GM18499 (cell line): ENCODE data around the gene FGF4.
"Not testable (repeated sequence)": the region's sequence is repeated elsewhere in the genome, so short reads cannot be mapped to it uniquely, and the experiment has no call there.

Experiments
- ATAC-seq: cut with Tn5 transposase; IDR thresholded peaks from one replicate; pipeline ENCODE4 v1.9.1; 2021; ENCODE audit warnings: moderate number of reproducible peaks; ENCODE audit not compliant: insufficient read depth, unreplicated experiment

The FGF4 gene

DNA sequence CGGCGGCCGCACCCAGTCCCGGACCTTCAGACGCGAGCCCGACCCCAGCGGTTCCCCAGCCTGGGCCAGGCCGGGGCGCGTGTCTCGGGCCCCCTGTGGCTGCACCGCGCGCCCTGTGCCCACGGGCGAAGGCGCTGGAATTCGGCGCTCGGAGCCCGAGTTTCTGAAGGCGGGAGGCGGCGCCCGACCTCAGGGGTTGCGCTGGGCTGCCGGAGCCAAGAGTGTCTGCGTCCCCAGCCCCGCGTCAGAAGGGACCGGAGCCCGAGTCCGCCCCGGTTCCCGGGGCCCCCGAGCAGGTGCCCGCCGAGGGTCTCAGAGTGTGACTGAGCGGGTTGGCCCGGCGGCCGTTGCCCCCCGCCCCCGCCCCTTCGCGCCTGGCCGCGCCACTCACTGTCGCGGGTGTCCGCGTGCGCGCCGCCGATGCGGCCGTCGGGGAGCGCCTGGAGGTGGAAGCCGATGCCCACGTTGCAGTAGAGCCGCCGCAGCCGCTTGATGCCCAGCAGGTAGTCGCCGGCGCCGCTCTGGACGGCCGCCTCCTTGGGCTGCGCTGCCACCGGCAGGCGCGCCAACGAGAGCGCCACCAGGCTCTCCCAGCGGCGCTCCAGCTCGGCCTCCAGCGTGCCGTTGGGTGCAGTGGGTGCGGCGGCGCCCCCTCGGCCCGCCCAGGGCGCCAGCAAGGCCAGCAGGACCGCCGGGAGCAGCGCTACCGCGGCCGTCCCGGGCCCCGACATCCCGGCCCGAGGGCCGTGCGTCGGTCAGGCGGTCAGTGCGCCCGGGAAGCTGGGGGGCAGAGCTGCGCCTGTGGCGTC is 583 bp downstream of the FGF4 start:
- no peak for ATAC-seq

DNA sequence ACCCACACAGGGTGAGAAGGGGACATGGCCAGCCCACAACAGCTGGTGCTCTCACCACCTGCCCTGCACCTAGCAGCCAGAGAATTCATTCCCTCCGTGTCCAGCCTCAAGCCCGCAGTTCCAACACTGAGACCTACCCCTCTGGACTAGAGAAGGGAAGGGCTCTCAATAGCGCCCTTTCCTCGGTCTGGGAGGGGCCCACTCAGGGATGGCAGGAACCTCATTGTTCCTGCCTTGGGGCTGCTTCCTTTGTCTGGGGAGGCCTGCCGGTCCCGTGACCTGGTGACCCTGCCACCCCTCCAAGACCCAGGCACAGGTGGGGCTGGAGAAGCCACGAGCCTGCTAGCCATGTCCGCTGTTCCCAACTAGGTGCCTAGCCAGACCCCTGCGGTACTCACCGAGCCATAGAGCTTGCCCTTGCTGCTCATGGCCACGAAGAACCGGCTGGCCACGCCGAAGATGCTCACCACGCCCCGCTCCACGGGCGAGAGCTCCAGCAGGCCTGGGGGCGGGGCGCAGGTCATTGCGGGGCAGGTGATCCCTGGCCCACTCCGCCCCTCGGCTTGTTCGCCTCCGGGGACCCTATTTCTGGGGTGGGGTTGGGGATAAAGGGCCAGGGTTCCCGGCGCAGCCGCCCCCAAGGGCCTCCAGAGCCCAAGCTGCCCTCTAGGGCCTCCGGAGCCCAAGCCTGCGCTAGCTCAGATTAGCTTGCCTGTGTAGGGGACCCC is 1.4 kb downstream of the FGF4 start:
- no peak for ATAC-seq

DNA sequence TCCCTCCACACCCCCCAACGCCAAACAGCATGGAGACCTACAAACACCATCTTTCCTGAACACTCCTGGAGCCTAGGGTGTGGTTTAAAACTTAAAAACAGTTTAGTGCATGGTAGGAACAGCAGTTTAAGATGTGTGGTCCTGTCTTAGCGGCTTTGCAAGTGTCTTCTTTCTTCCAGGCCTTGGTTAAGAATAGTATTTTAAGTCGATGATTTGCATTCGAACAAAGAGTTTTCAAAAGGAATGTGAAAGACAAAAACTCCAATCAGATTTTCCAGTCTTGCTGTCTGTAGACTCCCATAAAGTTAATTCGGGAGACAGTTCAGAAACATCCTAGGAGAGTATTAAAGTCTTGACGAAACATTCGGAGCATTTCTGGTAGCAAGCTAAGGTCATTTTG is 3.7 kb downstream of the FGF4 start:
- no peak for ATAC-seq

GRCh38 chr11:69770540-69770939 is 4.6 kb downstream of the FGF4 start:
- no peak for ATAC-seq

DNA sequence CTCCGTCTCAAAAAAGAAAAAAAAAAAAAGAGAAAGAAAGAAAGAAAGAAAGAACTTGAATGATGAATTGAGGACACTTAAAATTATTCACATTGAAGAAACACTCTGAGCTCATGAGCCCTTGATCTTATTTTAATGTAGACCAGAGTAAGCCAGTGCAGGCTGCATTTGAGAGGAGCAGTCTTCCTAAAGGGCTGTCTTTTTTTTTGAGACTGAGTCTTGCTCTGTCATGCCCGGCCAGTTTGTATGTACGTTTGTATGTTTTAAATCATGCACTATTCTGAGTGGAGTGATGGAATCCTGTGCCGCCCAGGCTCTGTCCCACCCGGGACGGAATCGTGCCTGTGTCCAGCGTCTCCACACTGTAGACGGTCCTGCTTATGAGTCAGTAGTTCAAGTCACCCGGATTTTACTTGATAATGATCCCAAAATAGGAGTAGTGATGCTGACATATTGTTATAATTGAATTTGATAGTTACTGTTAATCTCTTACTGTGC is 9.6 kb downstream of the FGF4 start:
- no peak for ATAC-seq

- ATAC-seq = not testable (repeated sequence)
These were observed 10.2 kb downstream of the FGF4 start for GRCh38 chr11:69764918-69765317.

DNA sequence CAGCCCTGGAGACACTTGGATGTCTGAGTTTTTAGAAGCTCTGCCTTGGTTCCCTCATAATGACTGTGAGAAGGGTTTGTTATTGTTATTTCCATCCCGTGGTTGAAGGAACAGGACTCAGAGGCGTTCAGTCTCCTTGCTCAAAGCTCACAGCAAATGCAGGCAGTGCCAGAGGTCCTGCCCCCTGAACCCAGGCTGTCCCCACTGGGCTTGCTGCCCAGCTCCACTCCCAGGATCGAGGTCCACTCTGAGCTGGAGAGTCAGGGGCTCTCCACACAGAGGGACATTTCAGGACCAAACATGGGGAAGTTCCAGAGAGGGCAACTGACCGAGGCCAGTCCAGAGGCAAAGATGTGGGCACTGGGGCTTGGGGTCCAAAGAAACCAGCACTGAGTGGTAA is 14.8 kb downstream of the FGF4 start:
- no peak for ATAC-seq

GRCh38 chr11:69752890-69753289 is 22.3 kb downstream of the FGF4 start:
- ATAC-seq = no peak

DNA sequence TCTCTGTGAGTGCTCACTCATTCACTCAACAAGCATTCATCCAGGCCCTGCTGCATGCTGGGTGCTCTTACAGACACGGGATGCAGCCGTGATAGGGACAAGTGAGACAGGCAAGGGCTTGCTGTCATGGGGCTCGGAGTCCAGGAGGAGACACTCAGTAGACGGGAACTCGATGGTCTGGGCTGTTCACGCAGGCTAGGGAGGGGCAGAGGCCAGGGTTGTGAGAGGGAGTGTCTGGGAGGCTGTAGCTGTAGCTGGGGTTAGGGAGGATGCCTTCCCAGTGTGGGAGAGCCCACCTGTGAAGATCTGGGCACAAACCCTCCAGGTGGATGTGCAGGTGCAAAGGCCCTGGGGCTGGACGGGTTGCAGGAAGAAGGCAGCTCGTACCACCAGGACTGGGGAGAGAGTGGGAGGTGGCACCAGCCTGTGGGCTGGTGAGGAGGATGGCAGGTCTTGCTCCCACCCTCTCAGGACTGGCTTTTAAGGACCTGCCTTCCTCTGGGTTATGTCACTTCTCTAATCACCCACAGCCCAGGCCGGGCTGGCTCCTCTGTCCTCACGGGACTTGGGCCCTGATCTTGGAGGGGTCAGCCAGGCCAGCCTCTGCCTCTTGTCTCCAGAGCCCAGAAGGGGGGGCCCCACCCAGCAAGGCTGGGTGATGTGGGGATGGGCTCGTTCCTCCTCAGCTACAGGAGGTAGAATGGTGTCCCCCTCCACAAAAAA is 24.1 kb downstream of the FGF4 start:
- no peak for ATAC-seq

GRCh38 chr11:69750108-69750850 is 24.9 kb downstream of the FGF4 start:
- ATAC-seq = no peak

DNA sequence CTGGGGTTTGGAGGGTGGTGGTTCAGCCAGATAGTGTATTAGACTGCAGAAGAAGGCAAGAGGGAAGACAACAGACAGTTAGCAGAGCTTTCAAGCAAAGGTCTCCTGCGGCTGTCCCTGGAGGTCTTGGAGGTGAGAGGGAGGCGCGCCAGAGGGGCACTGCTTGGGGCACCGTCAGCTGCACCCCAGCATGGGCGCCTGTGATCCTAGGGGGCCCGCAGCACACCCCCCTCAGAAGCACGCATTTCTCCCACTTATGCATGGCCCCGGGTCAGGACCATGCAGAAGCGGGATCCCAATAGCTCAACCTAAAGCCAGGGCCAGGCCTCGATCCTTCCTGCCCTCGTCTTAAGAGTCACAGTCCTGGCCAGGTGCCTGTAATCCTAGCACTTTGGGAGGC is 26.5 kb downstream of the FGF4 start:
- no peak for ATAC-seq

DNA sequence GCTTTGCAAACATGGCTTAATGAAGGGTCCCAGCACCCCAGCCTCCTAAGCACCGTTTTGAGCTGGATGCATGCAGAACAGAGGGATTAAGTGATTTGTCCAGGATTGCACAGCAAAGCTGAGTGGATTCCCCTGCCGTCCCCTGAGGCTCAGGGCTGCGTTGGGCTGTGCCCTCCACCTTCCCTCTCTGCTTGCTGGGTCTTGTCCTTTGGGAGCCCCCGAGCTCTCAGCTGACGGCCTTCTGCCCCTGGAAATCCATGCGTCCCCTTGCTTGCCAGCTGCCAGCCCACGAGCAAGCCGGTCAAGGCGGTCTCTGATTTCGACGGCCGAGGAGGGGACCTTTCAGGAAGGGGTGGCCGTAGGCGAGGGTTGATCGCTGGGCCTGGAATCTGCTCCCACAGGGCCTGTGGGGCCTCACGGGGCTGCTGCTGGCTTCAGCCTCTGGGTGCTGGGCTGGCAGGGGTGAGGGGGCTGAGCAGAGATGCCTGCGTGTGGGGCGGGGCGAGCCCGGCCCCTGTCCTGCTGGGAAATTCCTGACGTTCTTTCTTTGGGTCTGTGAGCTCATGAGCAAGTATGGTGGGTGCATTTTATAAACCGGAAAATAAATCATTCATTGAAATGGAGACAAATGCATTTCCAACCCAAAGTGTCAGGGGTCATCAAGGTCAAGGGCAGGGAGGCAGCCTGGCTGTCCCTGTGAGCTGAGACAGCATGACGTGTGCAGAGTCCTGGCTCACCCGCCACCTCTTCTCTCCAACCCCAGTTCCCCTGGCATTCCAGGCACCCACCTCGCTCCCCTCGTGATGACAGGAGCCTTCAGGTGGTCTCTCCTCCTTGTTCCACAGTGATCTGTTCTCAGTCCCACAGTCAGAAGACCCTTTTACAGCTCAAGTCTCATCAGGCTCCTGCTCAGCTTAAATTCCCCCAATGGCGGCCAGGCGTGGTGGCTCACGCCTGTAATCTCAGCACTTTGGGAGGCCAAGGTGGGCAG is 28.1 kb downstream of the FGF4 start:
- no peak for ATAC-seq

GRCh38 chr11:69746140-69746539 is 29.0 kb downstream of the FGF4 start:
- no peak for ATAC-seq

DNA sequence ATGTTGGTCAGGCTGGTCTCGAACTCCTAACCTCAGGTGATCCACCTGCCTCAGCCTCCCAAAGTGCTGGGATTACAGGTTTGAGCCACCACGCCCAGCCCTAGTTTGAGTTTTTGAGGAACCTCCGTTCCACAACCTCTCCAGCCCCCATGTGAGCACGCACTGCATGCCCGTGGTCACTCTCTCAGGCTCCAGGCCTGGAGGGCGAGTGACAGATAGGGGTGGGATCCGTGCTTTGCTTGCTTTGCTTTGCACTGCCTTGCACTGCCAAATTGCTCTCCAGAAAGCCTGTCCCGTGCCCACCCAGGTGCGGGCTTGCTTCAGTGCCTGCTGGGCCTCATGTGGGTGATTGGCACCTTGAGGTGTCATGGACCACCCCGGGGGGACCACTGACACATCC is 29.9 kb downstream of the FGF4 start:
- ATAC-seq = no peak

GRCh38 chr11:69744435-69744834 is 30.7 kb downstream of the FGF4 start:
- ATAC-seq = no peak

GRCh38 chr11:69734841-69735240 is 40.3 kb downstream of the FGF4 start:
- ATAC-seq = no peak

DNA sequence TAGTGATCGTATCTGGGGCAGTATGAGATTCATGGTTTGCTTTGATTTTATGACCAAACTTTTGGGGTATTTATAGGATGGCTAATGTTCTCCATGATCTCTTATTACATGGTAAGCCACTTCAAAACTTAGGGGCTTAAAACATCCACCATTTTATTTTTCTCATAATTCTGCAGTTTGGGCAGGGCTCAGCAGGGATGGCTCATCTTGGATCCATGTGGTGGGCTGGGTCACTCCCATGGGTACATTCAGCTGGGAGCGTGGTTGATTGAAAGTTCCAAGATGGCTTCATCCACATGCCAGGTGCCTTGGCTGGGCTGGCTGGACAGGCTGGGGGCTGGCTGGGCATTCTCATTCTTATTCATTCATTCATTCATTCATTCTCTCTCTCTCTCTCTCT is 40.8 kb downstream of the FGF4 start:
- no peak for ATAC-seq

DNA sequence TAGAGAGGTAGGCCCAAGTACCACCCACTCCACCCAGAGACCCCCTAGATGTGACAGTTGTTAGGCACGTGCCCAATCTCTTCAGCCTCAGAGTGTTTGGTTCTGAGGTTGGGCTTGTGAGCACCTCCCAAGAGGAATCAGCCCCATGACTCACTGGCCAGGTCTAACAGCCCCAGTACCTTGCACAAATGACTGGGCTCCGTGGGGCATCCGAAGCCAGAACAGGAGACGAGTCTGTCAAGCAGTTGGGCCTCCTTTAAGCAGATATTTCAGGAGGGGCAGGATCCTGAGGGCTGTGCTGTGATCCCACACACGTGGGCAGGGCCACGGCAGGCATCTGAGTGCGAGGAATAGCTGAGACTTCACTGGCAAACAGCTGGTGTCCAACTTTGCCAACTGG is 42.2 kb downstream of the FGF4 start:
- no peak for ATAC-seq

- no peak for ATAC-seq
These were observed 44.0 kb downstream of the FGF4 start for GRCh38 chr11:69731110-69731509.
